ENCODE results near the gene RAP1GAP.

RAP1GAP gene

DNA sequence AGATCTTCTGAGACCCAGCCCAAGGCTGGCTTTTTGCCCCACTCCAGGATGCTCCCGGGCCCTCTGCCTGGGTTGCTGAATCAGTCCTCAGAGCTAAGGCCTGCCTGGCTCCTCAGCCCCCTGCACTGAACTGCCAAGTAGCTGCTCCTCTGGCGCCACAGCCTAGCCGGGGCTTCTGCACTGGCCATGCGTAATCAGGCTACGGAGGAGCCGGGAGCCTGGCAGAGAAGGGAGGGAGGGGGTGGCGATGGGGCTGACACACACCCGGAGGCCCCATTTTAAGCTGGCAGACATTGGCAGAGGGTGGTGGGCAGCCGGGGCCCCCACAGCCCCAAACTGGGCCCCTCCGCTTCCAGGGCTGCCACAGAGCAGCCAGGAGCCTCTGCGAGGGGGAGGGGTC lies 121.3 kb downstream of the RAP1GAP start:
- TF ChIP-seq, protein P1, sequence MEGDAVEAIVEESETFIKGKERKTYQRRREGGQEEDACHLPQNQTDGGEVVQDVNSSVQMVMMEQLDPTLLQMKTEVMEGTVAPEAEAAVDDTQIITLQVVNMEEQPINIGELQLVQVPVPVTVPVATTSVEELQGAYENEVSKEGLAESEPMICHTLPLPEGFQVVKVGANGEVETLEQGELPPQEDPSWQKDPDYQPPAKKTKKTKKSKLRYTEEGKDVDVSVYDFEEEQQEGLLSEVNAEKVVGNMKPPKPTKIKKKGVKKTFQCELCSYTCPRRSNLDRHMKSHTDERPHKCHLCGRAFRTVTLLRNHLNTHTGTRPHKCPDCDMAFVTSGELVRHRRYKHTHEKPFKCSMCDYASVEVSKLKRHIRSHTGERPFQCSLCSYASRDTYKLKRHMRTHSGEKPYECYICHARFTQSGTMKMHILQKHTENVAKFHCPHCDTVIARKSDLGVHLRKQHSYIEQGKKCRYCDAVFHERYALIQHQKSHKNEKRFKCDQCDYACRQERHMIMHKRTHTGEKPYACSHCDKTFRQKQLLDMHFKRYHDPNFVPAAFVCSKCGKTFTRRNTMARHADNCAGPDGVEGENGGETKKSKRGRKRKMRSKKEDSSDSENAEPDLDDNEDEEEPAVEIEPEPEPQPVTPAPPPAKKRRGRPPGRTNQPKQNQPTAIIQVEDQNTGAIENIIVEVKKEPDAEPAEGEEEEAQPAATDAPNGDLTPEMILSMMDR (IDR thresholded peaks at IDR 0.05): no peak
- DNase-seq: no peak
- Mint-ChIP-seq H3K27me3 (ENCODE audit: low read depth, poor library complexity) (peaks cover 9% of the 10 kb centered on the region), H3K4me1 (peaks cover 33% of the 10 kb centered on the region), H3K27ac (no peak overlapping the region), H3K4me3 (no peak overlapping the region), H3K9me3 (no peaks in the 10 kb centered on the region), H3K36me3 (ENCODE audit: low read depth) (no peaks in the 10 kb centered on the region)

All from nephron progenitor cell (in vitro differentiated cells).